ENCODE results near the gene AMN.

AMN gene

GRCh38 chr14:102949801-102950451 is 27.5 kb downstream of the AMN start:
- TF ChIP-seq JUND (IDR thresholded peaks at IDR 0.05; ENCODE audit: low read depth): no peak
- no peak for DNase-seq (ENCODE audit: low read depth in 1 of 2, low spot score in 1 of 2)
- in situ Hi-C loops (cut with HindIII; ENCODE audit: low pct_unique_long_range_greater_than_20kb, low sequenced_read_pairs): no loop called here

- in situ Hi-C loops (cut with HindIII; ENCODE audit: low pct_unique_long_range_greater_than_20kb, low sequenced_read_pairs): no loop called here
- no peak for DNase-seq (ENCODE audit: low read depth in 1 of 2, low spot score in 1 of 2)
- TF ChIP-seq JUND (IDR thresholded peaks at IDR 0.05; ENCODE audit: low read depth): no peak
These were observed 28.6 kb downstream of the AMN start for GRCh38 chr14:102951034-102951433.

GRCh38 chr14:102951799-102952198 is 29.3 kb downstream of the AMN start:
- in situ Hi-C loops (cut with HindIII; ENCODE audit: low pct_unique_long_range_greater_than_20kb, low sequenced_read_pairs): no loop called here
- no peak for DNase-seq (ENCODE audit: low read depth in 1 of 2, low spot score in 1 of 2)
- TF ChIP-seq JUND (IDR thresholded peaks at IDR 0.05; ENCODE audit: low read depth): no peak

- no peak for DNase-seq (ENCODE audit: low read depth in 1 of 2, low spot score in 1 of 2)
- in situ Hi-C loops (cut with HindIII; ENCODE audit: low pct_unique_long_range_greater_than_20kb, low sequenced_read_pairs): no loop called here
- no peak for TF ChIP-seq JUND (IDR thresholded peaks at IDR 0.05; ENCODE audit: low read depth)
These were observed 29.8 kb downstream of the AMN start for GRCh38 chr14:102952276-102952675.

GRCh38 chr14:102953100-102953499 is 30.6 kb downstream of the AMN start:
- TF ChIP-seq JUND (IDR thresholded peaks at IDR 0.05; ENCODE audit: low read depth): no peak
- in situ Hi-C loops (cut with HindIII; ENCODE audit: low pct_unique_long_range_greater_than_20kb, low sequenced_read_pairs): no loop called here
- no peak for DNase-seq (ENCODE audit: low read depth in 1 of 2, low spot score in 1 of 2)

GRCh38 chr14:102954081-102954789 is 31.8 kb downstream of the AMN start:
- DNase-seq (ENCODE audit: low read depth in 1 of 2, low spot score in 1 of 2): no peak
- TF ChIP-seq JUND (IDR thresholded peaks at IDR 0.05; ENCODE audit: low read depth): no peak
- in situ Hi-C loops (cut with HindIII; ENCODE audit: low pct_unique_long_range_greater_than_20kb, low sequenced_read_pairs): no loop called here

GRCh38 chr14:102955636-102956408 is 33.4 kb downstream of the AMN start:
- no peak for TF ChIP-seq JUND (IDR thresholded peaks at IDR 0.05; ENCODE audit: low read depth)
- in situ Hi-C loops (cut with HindIII; ENCODE audit: low pct_unique_long_range_greater_than_20kb, low sequenced_read_pairs): no loop called here

GRCh38 chr14:102957222-102957621 is 34.8 kb downstream of the AMN start:
- DNase-seq (ENCODE audit: low read depth in 1 of 2, low spot score in 1 of 2): no peak
- in situ Hi-C loops (cut with HindIII; ENCODE audit: low pct_unique_long_range_greater_than_20kb, low sequenced_read_pairs): no loop called here
- no peak for TF ChIP-seq JUND (IDR thresholded peaks at IDR 0.05; ENCODE audit: low read depth)

More at GRCh38 chr14:102955636-102956408, 33.4 kb downstream of the AMN start:
- DNase-seq (ENCODE audit: low read depth in 1 of 2, low spot score in 1 of 2): no peak

- DNase-seq (ENCODE audit: low read depth in 1 of 2, low spot score in 1 of 2): no peak
- no peak for TF ChIP-seq JUND (IDR thresholded peaks at IDR 0.05; ENCODE audit: low read depth)
- in situ Hi-C loops (cut with HindIII; ENCODE audit: low pct_unique_long_range_greater_than_20kb, low sequenced_read_pairs): no loop called here
These were observed 36.0 kb downstream of the AMN start for GRCh38 chr14:102958461-102958860.

GRCh38 chr14:102962111-102962627 is 39.7 kb downstream of the AMN start:
- DNase-seq (ENCODE audit: low read depth in 1 of 2, low spot score in 1 of 2): no peak
- no peak for TF ChIP-seq JUND (IDR thresholded peaks at IDR 0.05; ENCODE audit: low read depth)
- in situ Hi-C loops (cut with HindIII; ENCODE audit: low pct_unique_long_range_greater_than_20kb, low sequenced_read_pairs): no loop called here

- in situ Hi-C loops (cut with HindIII; ENCODE audit: low pct_unique_long_range_greater_than_20kb, low sequenced_read_pairs): no loop called here
- no peak for DNase-seq (ENCODE audit: low read depth in 1 of 2, low spot score in 1 of 2)
- TF ChIP-seq JUND (IDR thresholded peaks at IDR 0.05; ENCODE audit: low read depth): no peak
These were observed 41.8 kb downstream of the AMN start for GRCh38 chr14:102964152-102964730.

GRCh38 chr14:102965282-102965681 is 42.8 kb downstream of the AMN start:
- DNase-seq (ENCODE audit: low read depth in 1 of 2, low spot score in 1 of 2): no peak
- in situ Hi-C loops (cut with HindIII; ENCODE audit: low pct_unique_long_range_greater_than_20kb, low sequenced_read_pairs): no loop called here
- TF ChIP-seq JUND (IDR thresholded peaks at IDR 0.05; ENCODE audit: low read depth): no peak
